Femur (tissue), 1 donor: ENCODE results near the gene CLINT1.

Experiments
- DNase-seq: peaks from one replicate; pipeline ENCODE4 v3.0.0-alpha.2; 2017

Gene CLINT1

GRCh38 chr5:157756122-157756521 lies 102.8 kb downstream of the CLINT1 start:
- DNase-seq = no peak

- DNase-seq = no peak
Measured at GRCh38 chr5:157750320-157750719, 108.6 kb downstream of the CLINT1 start.

DNA sequence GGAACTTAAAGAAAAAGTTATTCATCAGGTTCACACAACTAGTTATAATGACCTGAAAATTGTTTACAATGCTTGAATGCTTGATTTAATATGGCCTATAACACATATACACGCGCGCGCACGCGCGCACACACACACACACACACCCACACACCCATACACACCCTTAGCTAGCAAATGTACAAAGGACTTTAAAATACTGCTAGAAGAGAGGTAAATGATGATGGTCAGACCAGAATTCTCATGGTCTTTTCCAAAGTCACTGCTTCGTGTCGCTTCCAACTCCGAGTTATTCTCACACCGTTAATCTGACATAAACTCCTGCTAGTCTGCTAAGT lies 109.5 kb downstream of the CLINT1 start:
- no peak for DNase-seq

DNA sequence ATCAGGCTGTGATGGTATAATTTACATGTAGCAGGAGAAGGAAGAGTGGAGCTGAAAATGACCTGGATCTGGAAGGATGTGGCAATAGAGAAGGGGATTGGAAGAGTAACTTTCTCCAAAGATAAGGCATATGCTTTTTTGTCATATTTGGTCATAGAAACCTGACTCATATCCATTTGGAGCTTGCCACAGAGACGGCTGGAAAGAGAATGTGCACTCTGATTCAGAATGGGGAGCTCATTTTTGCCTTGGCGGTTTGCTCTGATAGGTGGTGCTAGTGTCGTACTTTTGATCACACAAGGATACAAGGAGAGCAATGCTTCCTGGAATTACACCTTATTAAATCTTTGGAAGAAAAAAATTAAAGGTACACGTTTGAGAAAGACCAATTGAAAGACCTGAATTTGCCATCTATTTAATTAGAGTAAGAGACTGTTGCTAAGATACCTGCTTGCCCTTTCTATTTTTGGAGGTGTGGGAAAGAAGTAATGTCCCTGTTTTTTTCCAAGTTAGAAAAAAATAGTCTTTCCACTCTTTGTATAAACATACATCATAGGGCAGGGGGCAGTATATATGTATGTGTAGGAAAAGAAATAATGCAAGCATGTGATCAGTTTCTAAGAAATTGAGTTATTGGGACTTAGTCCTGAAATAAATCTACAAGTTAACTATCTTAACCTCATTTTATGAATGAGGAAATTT lies 110.0 kb downstream of the CLINT1 start:
- no peak for DNase-seq

GRCh38 chr5:157747766-157748700 lies 110.9 kb downstream of the CLINT1 start:
- DNase-seq = no peak

DNA sequence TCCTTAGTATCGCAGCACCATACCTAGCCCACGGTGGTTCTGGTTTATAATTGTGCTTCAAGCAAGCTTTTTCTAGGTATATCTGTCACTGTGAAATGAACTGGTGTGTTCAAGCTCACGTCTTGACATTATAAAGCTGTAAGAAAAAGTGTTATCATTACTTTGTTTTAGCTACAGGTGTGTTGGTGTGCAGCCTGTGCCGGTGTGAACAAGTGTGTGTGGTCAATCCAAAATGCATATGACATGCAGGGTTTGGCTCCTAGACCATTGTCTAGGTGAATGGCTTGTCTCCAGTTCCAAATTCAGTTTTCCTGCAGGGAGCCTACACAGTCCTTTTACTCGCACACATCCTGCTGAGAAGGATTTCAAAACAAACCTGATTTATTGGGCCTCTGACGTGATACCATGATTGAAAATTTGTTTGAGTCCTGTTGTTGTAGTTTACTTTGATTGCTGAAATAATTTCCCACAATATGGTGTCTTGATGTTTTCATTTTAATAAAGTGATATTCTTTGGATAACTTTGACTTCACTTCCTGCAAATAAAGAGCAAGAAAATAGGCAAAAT lies 111.7 kb downstream of the CLINT1 start:
- no peak for DNase-seq

GRCh38 chr5:157745041-157745456 lies 113.9 kb downstream of the CLINT1 start:
- no peak for DNase-seq

DNA sequence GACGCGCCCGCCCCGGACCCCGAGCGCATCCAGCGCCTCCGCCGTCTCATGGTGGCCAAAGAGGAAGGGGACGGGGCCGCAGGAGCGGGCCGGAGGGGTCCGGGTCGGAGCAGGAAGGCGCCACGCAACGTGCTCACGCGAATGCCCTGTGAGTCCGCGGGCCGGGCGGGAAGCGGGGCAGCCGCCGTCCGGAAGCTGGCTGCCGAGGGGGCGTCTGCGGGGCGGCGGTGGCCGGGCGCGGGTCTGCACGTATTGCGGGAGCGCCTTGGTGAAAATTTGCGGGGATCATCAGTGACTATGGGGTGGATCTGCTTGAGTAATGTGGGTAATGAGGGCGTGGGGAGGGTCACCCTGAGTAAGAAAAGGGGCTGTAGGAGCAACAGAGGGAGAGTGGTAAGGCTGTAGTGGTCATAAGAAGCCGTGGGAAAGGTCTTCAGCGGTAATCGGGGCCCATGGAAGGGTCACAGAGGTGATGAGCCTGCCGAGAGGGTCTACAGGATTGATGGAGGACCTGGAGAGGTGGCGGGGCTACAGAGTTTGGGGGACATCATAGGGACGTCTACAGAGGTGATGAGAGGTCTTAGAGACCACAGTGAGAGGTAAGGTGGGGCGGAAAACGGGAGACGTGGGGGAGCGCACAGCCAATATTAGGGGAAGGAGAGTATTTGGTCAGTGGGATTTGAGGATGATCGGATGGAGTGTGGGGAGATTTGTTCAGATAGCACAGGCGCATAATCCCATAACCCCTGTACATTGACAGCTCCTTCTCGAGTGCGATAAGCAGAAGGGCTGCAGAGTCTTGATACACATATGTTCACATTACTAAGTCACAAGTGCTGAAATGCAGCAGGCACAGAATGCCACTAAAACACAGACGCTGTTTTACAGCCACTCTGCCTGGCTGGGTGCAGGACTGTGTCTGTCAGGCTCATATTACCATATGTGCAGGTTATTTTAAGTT lies 114.6 kb downstream of the CLINT1 start:
- peak; percentile 40 for DNase-seq

GRCh38 chr5:157743163-157744050 lies 115.5 kb downstream of the CLINT1 start, which contains the start of gene LSM11:
TSS of gene LSM11 (plus strand) at chr5:157743712. CDS start at chr5:157743751, 39 bp downstream.
- DNase-seq = peak; percentile 95

GRCh38 chr5:157741131-157741530 lies 117.8 kb downstream of the CLINT1 start:
- no peak for DNase-seq

DNA sequence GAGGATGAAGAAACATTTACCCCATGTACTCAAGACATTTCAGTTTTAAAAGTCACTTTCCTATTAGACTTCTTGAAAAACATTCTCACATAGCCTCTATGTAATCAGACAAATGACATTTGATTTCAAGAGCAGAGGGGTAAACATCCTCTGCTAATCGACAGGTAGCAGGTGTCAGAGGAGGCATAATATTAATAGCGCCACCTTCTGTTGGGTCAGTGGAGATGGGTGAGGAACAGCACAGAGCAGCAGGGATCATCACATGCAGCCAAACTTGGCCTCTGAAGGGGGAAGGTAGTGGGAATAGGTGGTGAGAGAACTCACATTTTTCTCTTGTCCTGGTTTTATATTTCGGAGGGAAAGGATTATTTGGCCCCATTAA lies 118.7 kb downstream of the CLINT1 start:
- DNase-seq = no peak

GRCh38 chr5:157739388-157740228 lies 119.3 kb downstream of the CLINT1 start:
- DNase-seq = no peak

GRCh38 chr5:157735991-157736390 lies 123.0 kb downstream of the CLINT1 start:
- DNase-seq = no peak
